HepG2 (cell line): ENCODE results near the gene DCAF7. TPM values are rescaled to one million over a fixed set of nuclear protein-coding genes. Genes with fewer than 3 reads are reported as not detected.

Experiments used
- HMG20B ChIP-seq: conservative IDR thresholded peaks from 2 replicates; pipeline ENCODE4 v1.6.1; 2016; ENCODE audit warnings: missing genetic modification reagents, missing compliant biosample characterization
- HOMEZ ChIP-seq: IDR thresholded peaks from 2 replicates; pipeline ENCODE4 v1.6.1; 2016; ENCODE audit warnings: low read depth
- JUNB ChIP-seq: sonication (generic); formaldehyde crosslinking; IDR thresholded peaks from 2 replicates; pipeline ENCODE4 v1.8.0; 2022; ENCODE audit warnings: missing genetic modification reagents, mild to moderate bottlenecking, borderline replicate concordance
- KLF15 ChIP-seq: sonication (generic); formaldehyde crosslinking; IDR thresholded peaks from 2 replicates; pipeline ENCODE4 v1.8.1; 2023; ENCODE audit warnings: borderline replicate concordance, mild to moderate bottlenecking, inconsistent platforms, missing genetic modification reagents, mixed read lengths
- NFE2L2 ChIP-seq: fragments of 150-350 bp; IDR thresholded peaks from 2 replicates; pipeline ENCODE4 v1.6.1; 2014; ENCODE audit warnings: low read length
- PTBP1 ChIP-seq: fragments of 200-400 bp; formaldehyde crosslinking; IDR thresholded peaks from 2 replicates; pipeline ENCODE4 v1.6.1; 2018; ENCODE audit warnings: low read length, low read depth; ENCODE audit not compliant: poor library complexity, severe bottlenecking
- RERE ChIP-seq: IDR thresholded peaks from 2 replicates; pipeline ENCODE4 v1.6.1; 2016; ENCODE audit warnings: low read depth, missing genetic modification reagents, missing compliant biosample characterization
- TOE1 ChIP-seq: sonication (generic); formaldehyde crosslinking; IDR thresholded peaks from 2 replicates; pipeline ENCODE4 v1.4.0; 2020; ENCODE audit warnings: mild to moderate bottlenecking, missing genetic modification reagents
- ZNF12 ChIP-seq: sonication (generic); formaldehyde crosslinking; IDR thresholded peaks from 2 replicates; pipeline ENCODE4 v1.5.0; 2020; ENCODE audit warnings: missing genetic modification reagents
- ZNF329 ChIP-seq: sonication (generic); formaldehyde crosslinking; IDR thresholded peaks from 2 replicates; pipeline ENCODE4 v1.9.0; 2021; ENCODE audit warnings: low read depth, mild to moderate bottlenecking, missing genetic modification reagents
- ZNF607 ChIP-seq: sonication (generic); formaldehyde crosslinking; IDR thresholded peaks from 2 replicates; pipeline ENCODE4 v1.5.1; 2020; ENCODE audit warnings: missing genetic modification reagents, mild to moderate bottlenecking, borderline replicate concordance
- ZNF7 ChIP-seq: IDR thresholded peaks from 2 replicates; pipeline ENCODE4 v1.6.1; 2016; ENCODE audit warnings: missing biosample characterization, missing genetic modification reagents
- polyA plus RNA-seq, 8 experiments: library from polyadenylated mRNA; depleted of rRNA in 3 of 8; stranded (reverse) in 7 of 8; unstranded in 1 of 8; fragments of >200 nt; fragmentation: Illumina TruSeq in 4 of 8; extraction: Trizol in 4 of 8; gene quantifications; 2 replicates each; pipeline versions ENCODE4 v1.2.1 to v1.2.3, GENCODE V29; 2011 to 2016; ENCODE audit warnings: low read depth in 4 of 8, missing spikeins in 1 of 8, mixed read lengths in 1 of 8; ENCODE audit not compliant: insufficient read depth in 1 of 8
- total RNA-seq, 5 experiments: library from RNA; depleted of rRNA; stranded (reverse); fragments of >200 nt; fragmentation: Illumina TruSeq; extraction: Trizol; gene quantifications; 2 replicates each; pipeline ENCODE4 v1.2.3, GENCODE V29; 2016; ENCODE audit warnings: low read depth in 1 of 5
- TF ChIP-seq, protein P1 (sequence below): sonication (generic); formaldehyde crosslinking; IDR thresholded peaks from 2 replicates; pipeline ENCODE4 v1.4.0; 2020; ENCODE audit warnings: mild to moderate bottlenecking, missing genetic modification reagents
- TF ChIP-seq, protein P2 (sequence below), 2 experiments: fragments of 450-650 bp in 1 of 2; sonication (generic) in 1 of 2; formaldehyde crosslinking; IDR thresholded peaks; 2 replicates each; pipeline versions ENCODE4 v1.5.0 to v1.8.0; 2020 to 2022; ENCODE audit warnings: mild to moderate bottlenecking in 1 of 2, missing genetic modification reagents in 1 of 2

The DCAF7 gene
- total and polyA plus RNA-seq, 2 of the 13 experiments (the other 11 are each of a cell fraction or from before 2014, with no cell fraction given), result 55.2 to 73.4 TPM

DNA sequence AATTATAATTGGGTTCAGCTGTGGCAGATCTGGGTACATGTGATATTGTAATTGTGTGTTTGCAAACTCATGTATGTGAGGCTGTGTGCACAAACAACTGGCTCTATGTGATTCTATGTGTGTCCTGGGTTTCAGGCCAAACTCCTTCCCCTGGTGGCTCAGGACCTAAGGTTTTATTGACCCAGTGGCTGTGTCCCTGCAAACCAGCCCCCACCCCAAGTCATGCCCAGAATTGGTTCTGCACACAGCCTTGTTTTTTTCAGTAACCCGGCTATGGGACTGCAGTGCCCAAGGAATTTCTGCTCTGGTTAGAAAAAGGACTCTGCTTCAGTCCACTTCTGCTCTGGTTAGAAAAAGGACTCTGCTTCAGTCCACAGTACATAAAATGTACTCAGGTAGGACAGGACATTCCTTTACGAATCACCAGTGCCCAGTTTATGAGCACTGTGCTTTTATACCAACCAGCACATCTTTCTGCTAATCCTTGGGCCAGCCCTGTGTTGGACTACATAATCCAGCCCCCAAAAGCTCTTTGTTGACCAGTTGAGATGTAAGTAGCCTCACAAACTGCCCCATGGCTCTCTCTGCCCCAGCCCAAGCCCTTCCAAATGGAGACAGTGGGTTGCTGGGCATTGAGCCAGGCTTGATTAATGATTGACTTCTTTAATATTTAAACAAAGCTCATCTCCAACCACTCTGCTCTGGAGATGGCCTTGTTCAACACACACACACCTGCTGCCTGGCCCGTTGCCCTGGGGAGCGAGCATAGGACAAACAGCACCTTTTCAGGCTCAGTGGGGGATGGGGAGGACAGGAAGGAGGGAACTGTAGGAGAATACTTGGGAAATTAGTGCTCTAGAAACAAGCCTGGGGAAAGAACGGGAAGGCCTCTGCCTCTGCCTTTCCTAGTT lies 30.1 kb upstream of the DCAF7 start (continued):
- TF ChIP-seq ZNF607 (CRISPR knock-in tag), result peak; percentile 93
- TF ChIP-seq, protein P1, sequence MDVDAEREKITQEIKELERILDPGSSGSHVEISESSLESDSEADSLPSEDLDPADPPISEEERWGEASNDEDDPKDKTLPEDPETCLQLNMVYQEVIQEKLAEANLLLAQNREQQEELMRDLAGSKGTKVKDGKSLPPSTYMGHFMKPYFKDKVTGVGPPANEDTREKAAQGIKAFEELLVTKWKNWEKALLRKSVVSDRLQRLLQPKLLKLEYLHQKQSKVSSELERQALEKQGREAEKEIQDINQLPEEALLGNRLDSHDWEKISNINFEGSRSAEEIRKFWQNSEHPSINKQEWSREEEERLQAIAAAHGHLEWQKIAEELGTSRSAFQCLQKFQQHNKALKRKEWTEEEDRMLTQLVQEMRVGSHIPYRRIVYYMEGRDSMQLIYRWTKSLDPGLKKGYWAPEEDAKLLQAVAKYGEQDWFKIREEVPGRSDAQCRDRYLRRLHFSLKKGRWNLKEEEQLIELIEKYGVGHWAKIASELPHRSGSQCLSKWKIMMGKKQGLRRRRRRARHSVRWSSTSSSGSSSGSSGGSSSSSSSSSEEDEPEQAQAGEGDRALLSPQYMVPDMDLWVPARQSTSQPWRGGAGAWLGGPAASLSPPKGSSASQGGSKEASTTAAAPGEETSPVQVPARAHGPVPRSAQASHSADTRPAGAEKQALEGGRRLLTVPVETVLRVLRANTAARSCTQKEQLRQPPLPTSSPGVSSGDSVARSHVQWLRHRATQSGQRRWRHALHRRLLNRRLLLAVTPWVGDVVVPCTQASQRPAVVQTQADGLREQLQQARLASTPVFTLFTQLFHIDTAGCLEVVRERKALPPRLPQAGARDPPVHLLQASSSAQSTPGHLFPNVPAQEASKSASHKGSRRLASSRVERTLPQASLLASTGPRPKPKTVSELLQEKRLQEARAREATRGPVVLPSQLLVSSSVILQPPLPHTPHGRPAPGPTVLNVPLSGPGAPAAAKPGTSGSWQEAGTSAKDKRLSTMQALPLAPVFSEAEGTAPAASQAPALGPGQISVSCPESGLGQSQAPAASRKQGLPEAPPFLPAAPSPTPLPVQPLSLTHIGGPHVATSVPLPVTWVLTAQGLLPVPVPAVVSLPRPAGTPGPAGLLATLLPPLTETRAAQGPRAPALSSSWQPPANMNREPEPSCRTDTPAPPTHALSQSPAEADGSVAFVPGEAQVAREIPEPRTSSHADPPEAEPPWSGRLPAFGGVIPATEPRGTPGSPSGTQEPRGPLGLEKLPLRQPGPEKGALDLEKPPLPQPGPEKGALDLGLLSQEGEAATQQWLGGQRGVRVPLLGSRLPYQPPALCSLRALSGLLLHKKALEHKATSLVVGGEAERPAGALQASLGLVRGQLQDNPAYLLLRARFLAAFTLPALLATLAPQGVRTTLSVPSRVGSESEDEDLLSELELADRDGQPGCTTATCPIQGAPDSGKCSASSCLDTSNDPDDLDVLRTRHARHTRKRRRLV (CRISPR knock-in tag), result peak; percentile 71; the same call in 1 of the 2 replicates
- TF ChIP-seq RERE, result peak; percentile 99
- TF ChIP-seq ZNF7 (CRISPR knock-in tag), result no peak
- TF ChIP-seq TOE1 (CRISPR knock-in tag), result no peak
- TF ChIP-seq ZNF12 (CRISPR knock-in tag), result peak; percentile 96
- no peak for TF ChIP-seq NFE2L2
- TF ChIP-seq JUNB (CRISPR knock-in tag), result peak; percentile 8; the same call in 1 of the 2 replicates
- no peak for TF ChIP-seq KLF15 (CRISPR knock-in tag)
- peak; percentile 91 for TF ChIP-seq HMG20B (CRISPR knock-in tag)
- TF ChIP-seq, protein P2, sequence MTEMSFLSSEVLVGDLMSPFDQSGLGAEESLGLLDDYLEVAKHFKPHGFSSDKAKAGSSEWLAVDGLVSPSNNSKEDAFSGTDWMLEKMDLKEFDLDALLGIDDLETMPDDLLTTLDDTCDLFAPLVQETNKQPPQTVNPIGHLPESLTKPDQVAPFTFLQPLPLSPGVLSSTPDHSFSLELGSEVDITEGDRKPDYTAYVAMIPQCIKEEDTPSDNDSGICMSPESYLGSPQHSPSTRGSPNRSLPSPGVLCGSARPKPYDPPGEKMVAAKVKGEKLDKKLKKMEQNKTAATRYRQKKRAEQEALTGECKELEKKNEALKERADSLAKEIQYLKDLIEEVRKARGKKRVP (CRISPR knock-in tag; IDR thresholded peaks at IDR 0.05), result peak in 1 of 2 experiments; percentile 65; a peak in 1 of 4 replicates
- peak; percentile 81 for TF ChIP-seq HOMEZ (CRISPR knock-in tag)
- TF ChIP-seq PTBP1, result no peak
- 0 out of 2 replicates have a peak, but pooled peaks have one; percentile 61 for TF ChIP-seq ZNF329 (CRISPR knock-in tag)
